SK-N-SH treated with all-trans-retinoic acid at 6 μM for 48 hours (cell line): ENCODE data around the gene EBLN2.

ENCODE experiments used
- ATAC-seq: fragments of 200-7000 bp; cut with Tn5 transposase; 3 replicates; pipeline ENCODE4 v1.9.1; 2020; ENCODE audit warnings: mild to moderate bottlenecking, moderate library complexity
- ARNTL ChIP-seq: fragments of 450-650 bp; formaldehyde crosslinking; IDR thresholded peaks from 2 replicates; pipeline ENCODE4 v1.5.0; 2020; ENCODE audit warnings: low read depth, mild to moderate bottlenecking, moderate library complexity, borderline replicate concordance
- BACH2 ChIP-seq: fragments of 250-450 bp; sonication (Bioruptor Pico); IDR thresholded peaks from 2 replicates; pipeline ENCODE4 v1.9.0; 2021; ENCODE audit warnings: mild to moderate bottlenecking, borderline replicate concordance
- CREB5 ChIP-seq: fragments of 250-450 bp; sonication (Bioruptor Pico); IDR thresholded peaks from 2 replicates; pipeline ENCODE4 v1.5.1; 2020; ENCODE audit warnings: low read depth, mild to moderate bottlenecking, moderate library complexity
- CSDC2 ChIP-seq: fragments of 250-450 bp; sonication (Bioruptor Pico); IDR thresholded peaks from 2 replicates; pipeline ENCODE4 v1.5.0; 2020; ENCODE audit warnings: mild to moderate bottlenecking, moderate library complexity
- ESRRG ChIP-seq: fragments of 250-450 bp; sonication (Bioruptor Pico); IDR thresholded peaks from 2 replicates; pipeline ENCODE4 v1.6.1; 2021; ENCODE audit warnings: mild to moderate bottlenecking
- GLIS3 ChIP-seq: fragments of 250-450 bp; sonication (Bioruptor Pico); IDR thresholded peaks from 2 replicates; pipeline ENCODE4 v1.5.0; 2020; ENCODE audit warnings: mild to moderate bottlenecking, moderate library complexity
- ISL1 ChIP-seq: fragments of 250-450 bp; sonication (Bioruptor Pico); IDR thresholded peaks from 2 replicates; pipeline ENCODE4 v2.1.2; 2022; ENCODE audit warnings: mild to moderate bottlenecking, moderate library complexity
- OSR1 ChIP-seq: fragments of 250-450 bp; sonication (Bioruptor Pico); IDR thresholded peaks from 2 replicates; pipeline ENCODE4 v1.8.0; 2022; ENCODE audit warnings: moderate library complexity, mild to moderate bottlenecking, inconsistent platforms
- POU6F1 ChIP-seq: fragments of 250-450 bp; sonication (Bioruptor Pico); IDR thresholded peaks from 2 replicates; pipeline ENCODE4 v1.8.0; 2021; ENCODE audit warnings: low read depth, mild to moderate bottlenecking, moderate library complexity, borderline replicate concordance
- PPARA ChIP-seq: fragments of 250-450 bp; sonication (Bioruptor Pico); IDR thresholded peaks from 2 replicates; pipeline ENCODE4 v1.5.0; 2020; ENCODE audit warnings: mild to moderate bottlenecking, borderline replicate concordance
- RARB ChIP-seq: fragments of 250-450 bp; sonication (Bioruptor Pico); IDR thresholded peaks from 2 replicates; pipeline ENCODE4 v1.8.0; 2021; ENCODE audit warnings: mild to moderate bottlenecking, moderate library complexity
- SNAI2 ChIP-seq: fragments of 250-450 bp; sonication (Bioruptor Pico); IDR thresholded peaks from 2 replicates; pipeline ENCODE4 v1.5.0; 2020; ENCODE audit warnings: mild to moderate bottlenecking, moderate library complexity
- TCF4 ChIP-seq: fragments of 250-450 bp; sonication (Bioruptor Pico); IDR thresholded peaks from 2 replicates; pipeline ENCODE4 v1.8.0; 2021; ENCODE audit warnings: mild to moderate bottlenecking, moderate library complexity, borderline replicate concordance
- TOX ChIP-seq: fragments of 250-450 bp; sonication (Bioruptor Pico); IDR thresholded peaks from 2 replicates; pipeline ENCODE4 v1.8.0; 2021; ENCODE audit warnings: mild to moderate bottlenecking, moderate library complexity, borderline replicate concordance
- ZFP3 ChIP-seq: fragments of 250-450 bp; sonication (Bioruptor Pico); IDR thresholded peaks from 2 replicates; pipeline ENCODE4 v1.5.0; 2020; ENCODE audit warnings: mild to moderate bottlenecking, moderate library complexity
- ZFP30 ChIP-seq: fragments of 450-650 bp; formaldehyde crosslinking; IDR thresholded peaks from 2 replicates; pipeline ENCODE4 v1.5.0; 2022; ENCODE audit warnings: mild to moderate bottlenecking, moderate library complexity
- ZNF565 ChIP-seq: fragments of 450-650 bp; formaldehyde crosslinking; conservative IDR thresholded peaks from 2 replicates; pipeline ENCODE4 v1.5.0; 2020; ENCODE audit warnings: low read depth, mild to moderate bottlenecking, moderate library complexity
- ZNF70 ChIP-seq: fragments of 450-650 bp; formaldehyde crosslinking; IDR thresholded peaks from 2 replicates; pipeline ENCODE4 v1.5.0; 2020; ENCODE audit warnings: mild to moderate bottlenecking, moderate library complexity
- ZNF8 ChIP-seq: fragments of 450-650 bp; formaldehyde crosslinking; IDR thresholded peaks from 2 replicates; pipeline ENCODE4 v1.5.0; 2020; ENCODE audit warnings: mild to moderate bottlenecking, moderate library complexity
- TF ChIP-seq, protein P1 (sequence below): fragments of 250-450 bp; sonication (Bioruptor Pico); IDR thresholded peaks from 2 replicates; pipeline ENCODE4 v1.8.0; 2020; ENCODE audit warnings: mild to moderate bottlenecking, moderate library complexity, borderline replicate concordance
- TF ChIP-seq, protein P2 (sequence below): fragments of 250-450 bp; sonication (Bioruptor Pico); IDR thresholded peaks from 2 replicates; pipeline ENCODE4 v1.5.1; 2021; ENCODE audit warnings: mild to moderate bottlenecking, moderate library complexity
- TF ChIP-seq, protein P3 (sequence below): fragments of 250-450 bp; sonication (Bioruptor Pico); IDR thresholded peaks from 2 replicates; pipeline ENCODE4 v1.5.0; 2020; ENCODE audit warnings: mild to moderate bottlenecking, moderate library complexity

The EBLN2 gene

GRCh38 chr3:73073091-73073707, 11.7 kb downstream of the EBLN2 start (continued):
- no peak for TF ChIP-seq POU6F1
- no peak for TF ChIP-seq CSDC2 (CRISPR knock-in tag)
- no peak for TF ChIP-seq ZFP30 (CRISPR knock-in tag)
- no peak for TF ChIP-seq PPARA
- no peak for TF ChIP-seq GLIS3

DNA sequence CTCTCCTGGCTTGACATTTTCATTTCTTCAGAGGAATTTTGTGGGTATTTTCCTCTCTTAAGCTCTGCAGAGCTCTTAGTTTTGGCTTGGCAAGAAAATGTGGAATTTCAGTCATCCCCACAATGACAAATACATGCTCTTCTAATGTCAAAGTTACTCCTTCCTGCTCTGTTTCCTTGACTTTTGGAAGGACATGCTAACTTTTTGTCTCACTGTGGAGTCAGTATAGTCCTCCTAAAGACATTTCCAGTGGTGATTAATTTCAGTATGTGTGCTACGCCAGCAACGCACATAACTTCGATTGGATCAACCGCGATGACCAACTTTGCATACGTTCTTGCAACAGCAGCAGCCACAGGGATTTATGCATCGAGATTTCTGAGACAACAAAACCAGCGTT, 13.3 kb downstream of the EBLN2 start:
- TF ChIP-seq RARB (CRISPR knock-in tag) (no peak), ZNF70 (no peak), OSR1 (no peak), ESRRG (CRISPR knock-in tag) (no peak), BACH2 (no peak), ARNTL (no peak), ISL1 (CRISPR knock-in tag) (no peak)
- TF ChIP-seq, protein P1, sequence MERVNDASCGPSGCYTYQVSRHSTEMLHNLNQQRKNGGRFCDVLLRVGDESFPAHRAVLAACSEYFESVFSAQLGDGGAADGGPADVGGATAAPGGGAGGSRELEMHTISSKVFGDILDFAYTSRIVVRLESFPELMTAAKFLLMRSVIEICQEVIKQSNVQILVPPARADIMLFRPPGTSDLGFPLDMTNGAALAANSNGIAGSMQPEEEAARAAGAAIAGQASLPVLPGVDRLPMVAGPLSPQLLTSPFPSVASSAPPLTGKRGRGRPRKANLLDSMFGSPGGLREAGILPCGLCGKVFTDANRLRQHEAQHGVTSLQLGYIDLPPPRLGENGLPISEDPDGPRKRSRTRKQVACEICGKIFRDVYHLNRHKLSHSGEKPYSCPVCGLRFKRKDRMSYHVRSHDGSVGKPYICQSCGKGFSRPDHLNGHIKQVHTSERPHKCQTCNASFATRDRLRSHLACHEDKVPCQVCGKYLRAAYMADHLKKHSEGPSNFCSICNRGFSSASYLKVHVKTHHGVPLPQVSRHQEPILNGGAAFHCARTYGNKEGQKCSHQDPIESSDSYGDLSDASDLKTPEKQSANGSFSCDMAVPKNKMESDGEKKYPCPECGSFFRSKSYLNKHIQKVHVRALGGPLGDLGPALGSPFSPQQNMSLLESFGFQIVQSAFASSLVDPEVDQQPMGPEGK (CRISPR knock-in tag), result no peak
- TF ChIP-seq, protein P2, sequence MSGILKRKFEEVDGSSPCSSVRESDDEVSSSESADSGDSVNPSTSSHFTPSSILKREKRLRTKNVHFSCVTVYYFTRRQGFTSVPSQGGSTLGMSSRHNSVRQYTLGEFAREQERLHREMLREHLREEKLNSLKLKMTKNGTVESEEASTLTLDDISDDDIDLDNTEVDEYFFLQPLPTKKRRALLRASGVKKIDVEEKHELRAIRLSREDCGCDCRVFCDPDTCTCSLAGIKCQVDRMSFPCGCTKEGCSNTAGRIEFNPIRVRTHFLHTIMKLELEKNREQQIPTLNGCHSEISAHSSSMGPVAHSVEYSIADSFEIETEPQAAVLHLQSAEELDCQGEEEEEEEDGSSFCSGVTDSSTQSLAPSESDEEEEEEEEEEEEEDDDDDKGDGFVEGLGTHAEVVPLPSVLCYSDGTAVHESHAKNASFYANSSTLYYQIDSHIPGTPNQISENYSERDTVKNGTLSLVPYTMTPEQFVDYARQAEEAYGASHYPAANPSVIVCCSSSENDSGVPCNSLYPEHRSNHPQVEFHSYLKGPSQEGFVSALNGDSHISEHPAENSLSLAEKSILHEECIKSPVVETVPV (CRISPR knock-in tag), result no peak
- TF ChIP-seq, all 23 proteins: peak for 0
- ATAC-seq, result no peak

- no peak for TF ChIP-seq PPARA
- TF ChIP-seq ESRRG (CRISPR knock-in tag), result no peak
- TF ChIP-seq OSR1, result no peak
- TF ChIP-seq GLIS3, result no peak
- no peak for TF ChIP-seq BACH2
- TF ChIP-seq ZNF8 (CRISPR knock-in tag), result no peak
- no peak for TF ChIP-seq ISL1 (CRISPR knock-in tag)
- no peak for TF ChIP-seq CSDC2 (CRISPR knock-in tag)
- TF ChIP-seq ZNF565 (CRISPR knock-in tag), result no peak
- ATAC-seq, result no peak
These were observed 18.9 kb downstream of the EBLN2 start for GRCh38 chr3:73080216-73080966.

DNA sequence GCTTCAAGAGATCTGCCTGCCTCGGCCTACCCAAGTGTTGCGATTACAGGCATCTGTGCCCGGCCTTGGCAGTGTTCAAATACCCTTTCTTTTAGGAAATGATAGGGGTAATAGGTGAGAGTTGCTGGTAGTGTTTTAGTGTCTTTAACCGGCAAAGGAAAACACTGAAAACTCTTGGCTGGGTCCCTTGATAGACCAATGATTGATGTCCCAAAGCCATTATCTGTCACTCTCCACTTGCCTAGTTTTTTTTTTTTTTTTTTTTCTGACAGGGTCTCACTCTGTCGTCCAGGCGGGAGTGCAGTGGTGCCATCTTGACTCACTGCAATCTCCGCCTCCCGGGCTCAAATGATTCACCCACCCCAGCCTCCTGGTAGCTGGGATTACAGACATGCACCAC, 19.7 kb downstream of the EBLN2 start:
- TF ChIP-seq CSDC2 (CRISPR knock-in tag) (no peak), TOX (CRISPR knock-in tag) (no peak), GLIS3 (no peak), TCF4 (CRISPR knock-in tag) (no peak), ZFP3 (CRISPR knock-in tag) (no peak), ZFP30 (CRISPR knock-in tag) (no peak), RARB (CRISPR knock-in tag) (no peak), OSR1 (no peak), ARNTL (no peak), ISL1 (CRISPR knock-in tag) (no peak), ZNF70 (no peak), CREB5 (no peak), ZNF565 (CRISPR knock-in tag) (no peak), ZNF8 (CRISPR knock-in tag) (no peak), ESRRG (CRISPR knock-in tag) (no peak), SNAI2 (CRISPR knock-in tag) (no peak)
- TF ChIP-seq, protein P1 (CRISPR knock-in tag), result no peak
- TF ChIP-seq, protein P3, sequence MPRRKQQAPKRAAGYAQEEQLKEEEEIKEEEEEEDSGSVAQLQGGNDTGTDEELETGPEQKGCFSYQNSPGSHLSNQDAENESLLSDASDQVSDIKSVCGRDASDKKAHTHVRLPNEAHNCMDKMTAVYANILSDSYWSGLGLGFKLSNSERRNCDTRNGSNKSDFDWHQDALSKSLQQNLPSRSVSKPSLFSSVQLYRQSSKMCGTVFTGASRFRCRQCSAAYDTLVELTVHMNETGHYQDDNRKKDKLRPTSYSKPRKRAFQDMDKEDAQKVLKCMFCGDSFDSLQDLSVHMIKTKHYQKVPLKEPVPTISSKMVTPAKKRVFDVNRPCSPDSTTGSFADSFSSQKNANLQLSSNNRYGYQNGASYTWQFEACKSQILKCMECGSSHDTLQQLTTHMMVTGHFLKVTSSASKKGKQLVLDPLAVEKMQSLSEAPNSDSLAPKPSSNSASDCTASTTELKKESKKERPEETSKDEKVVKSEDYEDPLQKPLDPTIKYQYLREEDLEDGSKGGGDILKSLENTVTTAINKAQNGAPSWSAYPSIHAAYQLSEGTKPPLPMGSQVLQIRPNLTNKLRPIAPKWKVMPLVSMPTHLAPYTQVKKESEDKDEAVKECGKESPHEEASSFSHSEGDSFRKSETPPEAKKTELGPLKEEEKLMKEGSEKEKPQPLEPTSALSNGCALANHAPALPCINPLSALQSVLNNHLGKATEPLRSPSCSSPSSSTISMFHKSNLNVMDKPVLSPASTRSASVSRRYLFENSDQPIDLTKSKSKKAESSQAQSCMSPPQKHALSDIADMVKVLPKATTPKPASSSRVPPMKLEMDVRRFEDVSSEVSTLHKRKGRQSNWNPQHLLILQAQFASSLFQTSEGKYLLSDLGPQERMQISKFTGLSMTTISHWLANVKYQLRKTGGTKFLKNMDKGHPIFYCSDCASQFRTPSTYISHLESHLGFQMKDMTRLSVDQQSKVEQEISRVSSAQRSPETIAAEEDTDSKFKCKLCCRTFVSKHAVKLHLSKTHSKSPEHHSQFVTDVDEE (CRISPR knock-in tag), result no peak
- TF ChIP-seq, protein P2 (CRISPR knock-in tag), result no peak
- TF ChIP-seq, all 23 proteins: peak for 0
- no peak for ATAC-seq
